Keratinocyte (primary cell): ENCODE results near the gene HGS. TPM values are rescaled to one million over a fixed set of nuclear protein-coding genes. Genes with fewer than 3 reads are reported as not detected.

Experiments
- DNase-seq: peaks from one replicate; pipeline ENCODE4 v3.0.0-alpha.2; 2011; ENCODE audit warnings: low read depth, missing footprints, low spot score
- FAIRE-seq: peaks from 2 replicates; lab custom pipeline; 2011; peaks lifted over from hg19 to GRCh38; lab: Jason Lieb, UNC
- H2AFZ ChIP-seq: 2 replicates; pipeline ENCODE4 v1.6.0; 2012; ENCODE audit warnings: low read length, control low read depth, inconsistent platforms; ENCODE audit not compliant: control insufficient read depth
- H3K27ac ChIP-seq: 2 replicates; pipeline ENCODE4 v1.5.1; 2011; ENCODE audit warnings: low read length; ENCODE audit not compliant: control insufficient read depth, insufficient read depth
- H3K27me3 ChIP-seq: 3 replicates; pipeline ENCODE4 v1.6.0; 2011; ENCODE audit warnings: low read length; ENCODE audit not compliant: control insufficient read depth, insufficient read depth; ENCODE audit errors: extremely low read depth
- H3K36me3 ChIP-seq, 2 experiments: 2 replicates in 1 of 2; 3 replicates in 1 of 2; pipeline ENCODE4 v1.5.1; 2011; ENCODE audit warnings: low read length in 2 of 2, mild to moderate bottlenecking in 1 of 2; ENCODE audit not compliant: control insufficient read depth in 2 of 2, insufficient read depth in 2 of 2; ENCODE audit errors: extremely low read depth in 1 of 2
- H3K4me1 ChIP-seq: 3 replicates; pipeline ENCODE4 v1.5.1; 2011; ENCODE audit warnings: low read length; ENCODE audit not compliant: control insufficient read depth, insufficient read depth; ENCODE audit errors: extremely low read depth
- H3K4me2 ChIP-seq: 3 replicates; pipeline ENCODE4 v1.6.0; 2011; ENCODE audit warnings: low read depth, low read length; ENCODE audit not compliant: control insufficient read depth, insufficient read depth; ENCODE audit errors: extremely low read depth
- H3K4me3 ChIP-seq, 3 experiments: fragments of 200-600 bp in 1 of 3; sonication (generic) in 1 of 3; 2 replicates in 2 of 3; 3 replicates in 1 of 3; pipeline ENCODE4 v1.5.1; 2011 to 2016; ENCODE audit warnings: low read length in 3 of 3, mild to moderate bottlenecking in 3 of 3, control low read depth in 2 of 3, inconsistent platforms in 1 of 3, low read depth in 1 of 3, mixed read lengths in 1 of 3, mixed run types in 1 of 3, moderate library complexity in 1 of 3; ENCODE audit not compliant: control insufficient read depth in 2 of 3, insufficient read depth in 2 of 3; ENCODE audit errors: extremely low read depth in 1 of 3
- H3K79me2 ChIP-seq: 2 replicates; pipeline ENCODE4 v1.6.0; 2012; ENCODE audit warnings: low read length; ENCODE audit not compliant: control insufficient read depth, insufficient read depth
- H3K9ac ChIP-seq: 3 replicates; pipeline ENCODE4 v1.6.0; 2011; ENCODE audit warnings: low read length; ENCODE audit not compliant: control insufficient read depth, insufficient read depth; ENCODE audit errors: extremely low read depth
- H3K9me1 ChIP-seq: 3 replicates; pipeline ENCODE4 v1.6.0; 2011; ENCODE audit warnings: low read length; ENCODE audit not compliant: control insufficient read depth, insufficient read depth; ENCODE audit errors: extremely low read depth
- H3K9me3 ChIP-seq: 2 replicates; pipeline ENCODE4 v1.5.1; 2012; ENCODE audit warnings: low read depth, low read length; ENCODE audit not compliant: control insufficient read depth
- H4K20me1 ChIP-seq: 3 replicates; pipeline ENCODE4 v1.6.0; 2011; ENCODE audit warnings: low read length; ENCODE audit not compliant: control insufficient read depth, insufficient read depth; ENCODE audit errors: extremely low read depth
- CTCF ChIP-seq, 3 experiments: IDR thresholded peaks in 1 of 3; conservative IDR thresholded peaks in 1 of 3; optimal IDR thresholded peaks in 1 of 3; 2 replicates in 2 of 3; 3 replicates in 1 of 3; pipeline versions ENCODE3 to v1.5.1; 2011; ENCODE audit warnings: low read length in 3 of 3, mild to moderate bottlenecking in 3 of 3, moderate library complexity in 2 of 3, control low read depth in 1 of 3, inconsistent platforms in 1 of 3; ENCODE audit not compliant: insufficient read depth in 2 of 3; ENCODE audit errors: extremely low read depth in 1 of 3
- EZH2 ChIP-seq: IDR thresholded peaks from one replicate; pipeline ENCODE4 v1.6.1; 2012; ENCODE audit warnings: inconsistent platforms, mild to moderate bottlenecking, low read length, moderate library complexity
- dilution Hi-C: fragments of 300-500 bp; cut with MboI; formaldehyde crosslinking; loops from one replicate; pipeline ENCODE4 v1.7.0; 2020; ENCODE audit warnings: low sequenced_read_pairs; ENCODE audit not compliant: extremely low pct_ligation_motif_present
- polyA plus RNA-seq, 5 experiments: library from polyadenylated mRNA; depleted of rRNA in 3 of 5; stranded (reverse) in 3 of 5; stranded (forward) in 1 of 5; unstranded in 1 of 5; fragments of >200 nt; gene quantifications; 1 replicate in 1 of 5; 2 replicates in 3 of 5; 3 replicates in 1 of 5; pipeline versions ENCODE4 v1.2.1 to v1.2.3, GENCODE V29; 2011 to 2012; ENCODE audit warnings: missing spikeins in 2 of 5, low read depth in 1 of 5, low replicate concordance in 1 of 5

Gene HGS
- polyA plus RNA-seq, 1 donor (not counting 4 experiments of a cell fraction or from before 2014, with no cell fraction given), result 79.6 TPM

GRCh38 chr17:81712468-81713003, 28.7 kb downstream of the HGS start:
- H2AFZ ChIP-seq, result no peak overlapping the region
- FAIRE-seq (no peak), DNase-seq (no peak)
- peak overlapping the region; percentile 98 for H3K4me2 ChIP-seq
- no peaks in the 10 kb centered on the region for H3K27me3 ChIP-seq
- TF ChIP-seq CTCF (optimal IDR thresholded peaks at IDR 0.05 in 1 of 3, IDR thresholded peaks at IDR 0.05 in 1 of 3, conservative IDR thresholded peaks at IDR 0.05 in 1 of 3; ENCODE audit: extremely low read depth in 1 of 3, insufficient read depth in 2 of 3, low read length in 3 of 3) (peak; percentile 15 to 53 (median 45)), EZH2 (no peak)
- no peaks in the 10 kb centered on the region for H3K9me1 ChIP-seq
- H3K4me3 ChIP-seq, result peak overlapping the region; percentile 57 to 72 (median 72)
- no peaks in the 10 kb centered on the region for H3K9me3 ChIP-seq
- peaks cover 23% of the 10 kb centered on the region for H3K4me1 ChIP-seq
- H3K79me2 ChIP-seq, result peaks cover 21% of the 10 kb centered on the region
- H3K9ac ChIP-seq, result peak overlapping the region; percentile 63
- no peaks in the 10 kb centered on the region for H4K20me1 ChIP-seq
- dilution Hi-C loops, result no loop called here
- H3K36me3 ChIP-seq, result peaks cover 8 to 15% of the 10 kb centered on the region in 2 experiments
- peak overlapping the region; percentile 40 for H3K27ac ChIP-seq

- peak overlapping the region; percentile 98 for H3K4me2 ChIP-seq
- TF ChIP-seq CTCF (optimal IDR thresholded peaks at IDR 0.05 in 1 of 3, IDR thresholded peaks at IDR 0.05 in 1 of 3, conservative IDR thresholded peaks at IDR 0.05 in 1 of 3; ENCODE audit: extremely low read depth in 1 of 3, insufficient read depth in 2 of 3, low read length in 3 of 3) (no peak), EZH2 (no peak)
- H3K4me1 ChIP-seq, result peaks cover 23% of the 10 kb centered on the region
- no peaks in the 10 kb centered on the region for H3K27me3 ChIP-seq
- no peak for FAIRE-seq
- dilution Hi-C loops, result no loop called here
- H4K20me1 ChIP-seq, result no peaks in the 10 kb centered on the region
- H3K9me1 ChIP-seq, result no peaks in the 10 kb centered on the region
- H3K36me3 ChIP-seq, result peaks cover 9 to 10% of the 10 kb centered on the region in 2 experiments
- peak overlapping the region; percentile 57 to 72 (median 72) for H3K4me3 ChIP-seq
- no peaks in the 10 kb centered on the region for H3K9me3 ChIP-seq
- peaks cover 21% of the 10 kb centered on the region for H3K79me2 ChIP-seq
- peak overlapping the region; percentile 63 for H3K9ac ChIP-seq
- peak overlapping the region; percentile 40 for H3K27ac ChIP-seq
- no peak for DNase-seq
- H2AFZ ChIP-seq, result no peak overlapping the region
Measured at GRCh38 chr17:81713004-81713555, 29.3 kb downstream of the HGS start.
